Smooth muscle cell of the brain vasculature (primary cell): ENCODE data around the gene GRIP1.
A peak's percentile ranks its signal among the peaks of the same experiment; 100 is the strongest.

Experiments used
- DNase-seq: peaks from one replicate; pipeline ENCODE4 v3.0.0-alpha.2; 2012; ENCODE audit warnings: low read depth, low spot score

GRIP1 gene

DNA sequence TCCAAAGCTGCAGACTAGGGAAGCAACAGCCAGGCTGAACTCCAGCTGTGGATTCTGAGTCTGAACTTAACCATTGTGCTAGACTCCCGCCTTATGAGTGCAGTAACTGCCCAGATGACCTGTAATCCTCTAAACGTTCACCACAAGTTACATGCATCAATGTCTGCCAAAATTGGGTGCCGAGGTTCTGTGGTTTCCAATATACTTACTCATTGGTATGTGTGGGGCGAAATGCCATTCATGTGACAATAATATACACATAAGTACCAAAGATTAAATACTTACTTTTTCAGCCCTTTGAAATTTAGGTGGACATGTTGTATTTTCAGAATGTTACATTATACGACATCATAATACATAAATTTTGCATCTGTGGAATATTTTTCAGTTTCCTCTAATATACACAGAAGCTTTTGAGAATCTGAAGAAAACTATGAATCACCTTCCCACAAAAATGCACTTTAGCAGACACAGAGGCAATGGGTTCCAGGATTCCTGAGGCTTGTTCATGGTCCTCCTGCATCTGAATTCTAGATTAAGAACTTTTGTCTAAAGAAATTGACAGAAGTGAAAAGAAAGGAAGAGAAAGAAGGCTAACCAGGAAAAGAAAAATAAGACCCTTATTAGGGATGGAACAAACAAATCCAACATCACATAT, 31.7 kb downstream of the GRIP1 start:
- peak; percentile 35 for DNase-seq

DNA sequence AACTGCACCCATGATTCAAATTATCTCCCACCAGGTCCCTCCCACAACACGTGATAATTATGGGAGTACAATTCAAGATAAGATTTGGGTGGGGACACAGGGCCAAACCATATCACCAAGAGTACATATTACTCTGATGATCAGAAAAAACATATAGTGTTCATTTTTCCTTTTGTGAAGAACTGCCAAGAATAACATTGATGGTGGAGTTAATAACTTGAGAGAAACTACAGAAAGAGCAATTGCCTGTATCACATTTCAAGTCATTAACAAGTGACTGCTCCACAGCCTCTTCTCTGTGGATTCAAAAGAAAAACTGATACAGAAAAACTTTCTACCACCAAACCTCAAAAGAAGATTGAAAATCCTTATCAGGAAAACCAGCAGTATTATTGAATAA, 34.7 kb downstream of the GRIP1 start:
- DNase-seq: no peak

DNA sequence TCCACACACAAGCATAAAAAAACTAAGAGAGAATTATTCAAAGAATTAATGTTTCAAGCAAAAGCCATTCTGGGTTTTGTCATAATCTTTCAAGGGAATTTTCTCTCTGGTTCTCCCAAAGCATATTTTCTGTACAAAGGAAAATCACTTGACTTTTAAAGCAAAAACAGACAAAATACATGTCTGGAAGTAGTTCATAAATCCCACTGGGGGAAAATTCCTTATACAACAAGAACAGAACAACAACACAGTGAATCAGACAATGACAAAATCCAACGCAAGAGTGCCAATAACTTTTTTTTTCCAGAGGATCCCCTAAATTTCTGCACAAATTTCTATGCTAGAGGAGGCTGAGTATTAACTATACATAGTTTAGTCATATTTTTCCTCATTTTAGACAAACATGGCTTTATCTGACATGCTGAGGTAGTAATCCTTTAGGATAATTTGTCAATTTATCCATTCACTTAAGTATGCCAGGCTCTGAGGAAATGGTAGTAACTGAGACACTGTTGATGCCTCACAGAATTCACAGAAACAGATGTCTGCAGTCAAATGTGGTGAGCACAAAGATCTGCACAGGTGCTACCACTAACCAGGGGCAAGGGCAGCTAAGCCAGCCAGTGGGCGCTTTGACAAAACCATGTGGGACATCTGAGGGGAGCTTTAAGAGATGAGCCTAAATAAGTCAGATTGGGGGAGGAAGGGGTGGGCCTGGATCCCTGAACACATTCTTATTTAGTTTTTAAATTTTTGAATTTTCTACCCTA, 38.0 kb downstream of the GRIP1 start:
- no peak for DNase-seq

DNA sequence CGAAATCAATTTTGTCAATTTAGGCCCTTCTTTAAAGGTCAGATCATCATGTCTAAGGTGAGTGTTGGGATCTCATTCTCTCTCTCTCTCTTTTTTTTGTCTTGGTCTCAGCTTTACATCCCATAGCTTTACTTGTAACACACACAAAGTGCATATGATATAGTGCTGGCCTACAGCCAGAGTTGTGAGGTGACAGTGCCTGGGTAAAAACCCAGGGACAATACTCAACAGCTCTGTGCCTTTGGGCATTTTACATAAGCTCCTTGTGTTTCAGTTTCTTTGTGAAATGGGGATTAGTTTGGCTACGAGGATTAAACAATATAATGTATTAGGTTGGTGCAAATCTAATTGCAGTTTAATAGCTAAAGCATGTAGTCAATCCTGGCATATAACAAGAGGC, 40.2 kb downstream of the GRIP1 start:
- DNase-seq: no peak

DNA sequence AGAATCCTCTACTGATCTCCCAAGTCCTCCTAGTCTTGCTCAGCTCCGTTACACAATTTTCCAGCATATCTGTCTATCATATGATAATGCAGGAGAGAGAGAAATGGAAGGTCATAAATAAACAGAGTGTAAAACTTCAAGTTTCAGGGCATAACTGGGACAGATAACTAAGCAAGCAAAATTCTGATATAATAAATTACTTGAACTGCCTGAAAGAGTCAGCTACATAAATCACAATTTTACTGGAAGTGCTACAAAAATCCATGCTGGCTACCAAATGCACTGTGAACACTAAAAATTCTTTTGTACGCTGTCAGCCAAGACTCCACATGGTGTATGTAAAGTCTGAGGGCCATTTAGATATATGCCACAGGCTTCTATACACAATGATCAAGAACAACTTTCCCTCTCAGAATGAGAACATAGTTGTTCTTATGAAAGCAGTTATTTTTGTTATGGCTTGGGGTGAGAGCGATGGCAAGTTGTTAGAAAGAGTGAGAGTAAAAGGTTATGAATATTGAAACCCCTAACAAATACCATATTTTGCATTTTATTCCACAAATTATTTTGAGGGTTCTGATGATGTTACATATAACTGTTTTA, 41.1 kb downstream of the GRIP1 start:
- no peak for DNase-seq

DNA sequence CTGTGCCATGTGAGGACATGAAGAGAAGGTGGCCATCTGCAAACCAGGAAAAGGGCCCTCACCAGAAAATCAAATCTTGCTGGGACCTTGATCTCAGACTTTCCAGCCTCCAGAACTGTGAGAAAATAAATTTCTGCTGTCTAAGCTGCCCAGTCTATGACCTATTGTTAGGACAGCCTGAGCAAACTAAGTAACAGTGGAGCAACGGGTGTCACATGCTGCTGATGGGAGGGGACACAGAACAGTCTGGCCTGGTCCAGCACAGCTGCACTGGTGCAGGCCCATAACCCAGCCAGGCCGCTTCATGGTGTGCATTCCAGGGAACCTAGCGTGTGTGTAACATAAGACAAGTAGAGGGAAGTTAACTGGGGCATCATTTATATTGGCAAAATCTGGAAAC, 42.1 kb downstream of the GRIP1 start:
- no peak for DNase-seq

DNA sequence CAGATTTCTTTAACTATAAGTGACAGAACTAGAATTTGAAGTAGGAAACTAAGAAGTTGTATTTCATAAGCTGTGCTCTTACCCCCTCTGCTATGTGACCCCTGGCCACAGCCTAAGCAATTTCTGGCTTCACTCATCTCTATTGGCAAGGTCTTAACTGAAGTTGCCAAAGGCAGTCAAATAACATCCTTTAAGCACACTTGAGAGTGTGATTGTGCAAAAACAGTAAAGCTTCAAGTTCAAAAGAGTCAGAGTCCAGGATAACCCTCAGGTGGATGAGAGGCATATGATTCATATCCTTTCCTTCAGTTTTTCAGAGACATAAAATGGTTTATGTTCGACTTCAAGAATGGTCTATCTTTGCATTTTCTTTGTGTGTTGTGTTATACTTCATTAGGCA, 45.2 kb downstream of the GRIP1 start:
- DNase-seq: no peak

DNA sequence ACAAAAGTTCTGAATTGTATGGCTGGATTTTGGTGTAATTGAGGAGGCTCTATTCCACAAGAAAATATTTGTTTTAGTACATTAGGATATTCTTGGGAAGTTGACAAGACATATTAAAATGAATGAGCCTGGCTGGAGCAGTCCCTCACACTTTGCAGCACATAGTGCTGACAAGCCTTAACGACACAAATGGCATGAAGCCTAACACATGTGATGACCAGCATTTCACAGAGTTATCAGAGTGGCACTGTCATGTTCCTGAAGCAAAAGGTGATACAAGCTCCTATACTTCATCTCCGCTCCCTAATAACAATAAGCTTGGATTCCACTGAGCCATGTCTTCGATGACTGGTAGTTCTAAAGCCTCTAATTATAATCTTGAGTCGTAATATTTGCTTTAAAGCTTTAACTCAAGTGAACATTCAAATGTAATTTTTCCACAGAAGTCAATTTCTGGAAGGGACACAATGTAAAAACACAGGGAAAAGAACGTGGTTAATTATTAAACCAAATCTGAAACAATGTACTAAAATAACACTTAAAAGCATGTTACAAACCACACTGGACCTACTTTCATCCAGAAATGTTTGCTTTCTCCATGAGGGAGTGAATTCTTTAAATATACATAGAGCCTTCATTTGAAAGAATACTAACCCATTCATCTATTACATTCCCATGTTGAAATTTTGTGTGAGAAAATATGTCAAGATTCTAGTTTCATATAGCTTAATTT, 49.6 kb downstream of the GRIP1 start:
- no peak for DNase-seq

DNA sequence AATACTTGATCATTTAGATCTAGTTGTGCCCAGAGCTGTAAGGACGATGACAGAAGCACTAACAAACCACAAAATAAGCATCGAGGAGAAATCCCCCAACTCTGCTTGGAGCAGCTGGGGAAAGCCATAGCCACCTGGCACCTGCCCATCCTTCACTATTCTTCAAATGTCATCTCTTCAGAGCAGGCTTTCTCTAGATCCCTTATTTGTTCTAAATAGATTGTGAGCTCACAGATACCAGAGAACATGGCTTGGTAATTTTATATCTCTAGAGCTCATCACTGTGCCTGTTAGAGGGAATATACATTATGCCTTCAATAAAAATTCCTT, 50.9 kb downstream of the GRIP1 start:
- no peak for DNase-seq

DNA sequence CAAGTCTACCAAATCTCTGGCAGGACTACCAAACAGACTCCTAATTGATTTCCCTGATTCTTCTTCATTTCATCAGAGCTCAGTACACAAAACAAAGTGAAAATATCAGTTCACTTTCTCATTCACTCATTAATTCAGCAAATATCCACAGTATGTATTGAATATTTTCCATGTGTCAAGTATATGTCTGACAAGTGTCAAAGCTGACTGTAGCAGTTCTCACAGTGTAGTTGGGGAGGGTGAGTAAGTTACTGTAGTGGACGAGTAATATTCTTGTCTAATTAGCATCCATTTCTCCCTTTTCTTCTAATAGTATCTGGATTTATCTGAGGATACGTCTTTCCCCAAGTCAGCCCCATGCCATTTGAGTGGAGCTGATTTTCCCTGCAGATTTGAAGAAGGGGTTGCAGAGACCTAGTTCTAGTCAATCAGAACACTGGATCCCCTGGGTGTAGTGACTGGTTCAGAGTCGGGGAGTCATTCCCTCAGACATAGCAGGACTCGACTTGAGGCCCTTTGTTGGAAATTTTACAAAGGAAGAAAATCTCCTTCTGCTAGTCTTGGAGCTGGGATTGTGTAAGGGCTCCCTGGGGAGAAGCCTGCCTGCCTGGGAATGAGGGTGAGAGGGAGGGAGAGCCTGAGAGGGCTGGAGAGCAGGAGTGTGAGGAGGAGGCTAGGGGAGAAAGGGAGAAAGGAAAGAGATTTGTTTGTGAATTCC, 51.4 kb downstream of the GRIP1 start:
- no peak for DNase-seq

DNA sequence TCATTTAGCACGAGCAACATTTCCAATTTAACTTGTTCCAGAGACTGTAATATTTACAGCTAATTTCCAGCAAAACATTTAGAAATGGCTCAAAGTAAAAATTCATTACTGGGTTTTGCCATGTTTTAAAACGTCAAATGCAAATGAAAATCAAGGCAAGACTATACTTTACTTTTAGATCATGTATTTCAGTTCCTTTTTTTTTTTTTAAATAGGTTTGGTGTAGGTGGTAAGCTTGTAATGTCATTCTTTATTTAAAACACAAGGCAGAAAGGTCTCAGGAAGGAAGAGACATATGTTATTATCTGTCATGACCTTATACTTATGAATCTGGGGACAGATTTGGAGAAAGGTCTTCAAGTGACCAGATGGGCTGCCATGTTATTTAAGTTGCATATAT, 54.1 kb downstream of the GRIP1 start:
- DNase-seq: no peak

DNA sequence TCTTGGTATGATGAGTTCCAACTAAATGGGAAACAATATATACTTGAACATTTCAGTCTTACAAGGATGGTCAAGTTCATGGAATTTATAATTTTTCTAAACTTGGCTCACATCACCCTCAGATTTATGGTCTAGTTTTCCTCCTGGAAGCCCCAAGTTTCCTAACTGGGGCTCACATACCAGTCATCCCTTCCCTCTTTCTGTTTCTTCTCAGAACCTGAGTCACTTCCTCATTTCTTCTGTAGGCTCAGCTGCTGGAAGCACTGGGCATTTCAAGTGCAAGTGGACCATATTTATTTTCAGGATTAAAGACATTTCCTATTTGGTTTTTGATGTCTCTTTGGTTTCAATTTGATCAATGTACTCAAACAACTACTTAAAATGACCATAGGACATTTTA, 55.4 kb downstream of the GRIP1 start:
- DNase-seq: no peak

DNA sequence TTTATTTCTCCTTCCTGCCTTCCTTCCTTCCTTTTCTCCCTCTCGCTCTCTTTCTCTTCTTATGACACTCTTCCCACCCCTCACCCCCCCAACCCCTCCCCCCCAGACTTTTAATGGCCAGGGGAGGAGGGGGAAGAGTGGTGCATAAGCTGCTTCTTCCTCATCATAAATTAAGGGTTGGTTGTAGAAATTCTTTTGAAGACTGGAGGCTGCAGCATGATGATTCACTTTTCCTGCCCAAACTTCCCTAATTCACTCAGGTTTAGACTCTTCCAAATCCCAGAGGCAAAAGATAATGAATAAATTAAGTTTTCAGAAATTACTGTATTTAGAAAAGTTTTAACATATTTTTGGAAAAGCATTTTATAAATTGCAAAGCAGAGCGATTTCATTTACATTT, 58.2 kb downstream of the GRIP1 start:
- DNase-seq: no peak

DNA sequence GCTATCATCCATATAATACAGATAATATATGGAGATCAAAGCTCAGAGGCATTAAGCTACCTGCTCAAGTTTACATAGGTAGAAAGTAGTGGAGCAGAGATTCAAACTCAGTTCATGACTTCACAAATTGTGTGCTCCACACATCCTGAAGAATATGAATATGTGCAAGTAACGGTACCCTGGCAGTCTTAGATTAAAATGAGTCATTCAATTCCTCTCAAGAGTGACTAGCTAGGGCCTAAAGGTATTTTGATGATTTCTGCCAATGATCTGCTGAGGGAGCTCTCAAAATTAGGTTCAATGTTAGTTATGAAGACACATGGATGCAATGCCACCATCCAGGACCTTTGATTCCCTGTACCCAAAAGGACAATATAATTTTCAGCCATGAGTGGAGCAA, 58.9 kb downstream of the GRIP1 start:
- DNase-seq: no peak

DNA sequence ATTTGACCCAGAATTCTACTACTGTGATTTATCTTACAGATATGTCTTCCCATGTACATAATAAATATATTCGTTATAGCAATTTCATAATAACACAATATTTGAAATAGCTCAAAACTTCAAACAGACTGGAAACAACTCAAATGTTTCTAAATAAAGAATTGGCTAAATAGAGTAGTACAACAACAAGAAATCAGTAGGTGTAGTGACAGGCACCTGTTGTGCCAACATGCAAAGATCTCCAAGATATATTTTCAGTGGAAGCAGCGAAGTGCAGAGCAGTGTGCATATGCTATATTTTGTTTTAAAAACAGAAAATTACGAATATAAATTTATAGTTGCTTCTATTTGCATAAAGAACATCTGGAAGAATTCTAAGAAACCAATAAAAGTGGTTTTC, 60.9 kb downstream of the GRIP1 start:
- no peak for DNase-seq

DNA sequence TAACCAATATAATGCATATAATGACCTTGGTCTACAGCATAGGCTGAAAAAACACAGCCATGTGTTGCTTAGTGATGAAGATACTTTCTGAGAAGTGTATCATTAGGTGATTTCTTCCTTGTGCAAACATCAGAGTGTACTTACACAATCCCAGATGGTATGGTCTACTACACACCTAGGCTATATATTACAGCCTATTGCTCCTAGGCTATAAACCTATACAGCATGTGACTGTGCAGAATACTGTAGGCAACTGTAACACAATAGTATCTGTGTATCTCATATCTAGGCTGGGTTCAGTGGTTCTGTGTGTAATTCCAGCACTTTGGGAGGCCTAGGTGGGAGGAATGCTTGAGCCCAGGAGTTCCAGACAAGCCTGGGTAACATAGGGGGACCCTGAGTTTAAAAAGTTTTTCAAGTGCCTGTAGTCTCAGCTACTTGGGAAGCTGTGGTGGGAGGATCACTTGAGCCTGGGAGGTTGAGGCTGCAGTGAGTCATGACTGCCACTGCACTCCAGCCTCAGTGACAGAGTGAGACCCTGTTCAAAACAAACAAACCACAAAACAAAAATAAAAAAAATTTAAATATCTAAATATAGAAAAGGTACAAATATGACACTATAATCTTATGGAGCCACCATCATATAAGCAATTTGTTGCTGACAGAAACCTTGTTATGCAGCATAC, 66.6 kb downstream of the GRIP1 start:
- DNase-seq: no peak

DNA sequence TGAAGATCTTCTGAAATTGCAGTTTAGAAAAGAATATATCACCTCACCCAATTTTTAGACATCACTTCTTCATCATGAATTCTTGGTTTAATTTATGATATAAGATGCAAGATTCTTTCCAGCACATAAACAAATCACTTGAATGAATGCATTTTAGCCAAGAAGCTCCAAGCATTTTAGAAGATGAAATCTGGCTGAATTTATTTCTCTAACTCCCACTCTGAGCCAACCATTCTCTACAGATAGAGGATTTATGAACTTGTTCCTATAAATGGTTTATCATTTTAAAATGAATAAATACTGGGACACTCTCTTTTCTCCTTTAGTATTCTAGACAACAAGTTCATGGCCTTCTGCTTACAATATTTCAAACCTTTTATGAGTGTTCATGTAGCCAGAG, 71.7 kb downstream of the GRIP1 start:
- no peak for DNase-seq

DNA sequence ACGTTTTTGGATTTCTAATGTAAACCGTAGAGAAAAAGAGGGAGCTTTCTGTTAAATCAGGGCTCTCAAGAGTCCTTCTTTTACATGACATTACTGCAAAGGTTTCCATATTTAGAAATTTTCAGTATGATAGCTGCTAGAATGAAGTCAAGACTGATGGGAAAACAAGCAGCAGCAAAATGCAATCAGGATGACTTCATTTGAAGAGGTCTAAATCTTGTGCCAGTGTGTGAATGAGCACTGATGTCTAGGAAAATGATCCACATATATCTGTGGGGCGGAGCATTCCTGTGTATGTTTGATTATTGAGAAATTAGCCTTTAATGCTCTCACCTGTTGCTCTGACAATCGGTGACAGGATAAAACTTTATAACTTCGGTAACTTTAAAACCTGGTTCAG, 73.6 kb downstream of the GRIP1 start:
- no peak for DNase-seq

DNA sequence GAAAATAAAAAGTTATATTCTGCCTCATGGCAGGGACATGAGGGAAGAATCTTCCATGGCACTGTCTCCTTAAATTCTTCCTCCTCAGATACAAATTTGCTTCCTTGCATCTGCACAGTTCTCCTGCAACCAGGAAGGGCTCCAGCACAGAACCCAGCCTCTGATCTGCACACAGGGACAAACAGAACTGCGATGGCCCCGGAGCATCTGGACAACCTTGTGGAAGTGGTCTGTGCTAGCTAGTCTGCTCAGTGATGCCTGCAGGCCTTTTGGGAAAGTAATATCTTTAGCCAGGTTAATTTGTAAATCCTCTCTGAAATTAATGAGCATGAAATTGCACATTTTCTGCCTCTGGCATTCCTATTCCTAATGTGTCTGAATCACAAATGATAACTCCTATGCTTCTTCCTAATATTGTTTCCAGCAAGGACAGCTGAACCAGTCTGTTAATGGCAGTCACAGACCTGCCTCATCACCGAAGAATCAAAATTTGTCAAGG, 74.8 kb downstream of the GRIP1 start:
- no peak for DNase-seq

DNA sequence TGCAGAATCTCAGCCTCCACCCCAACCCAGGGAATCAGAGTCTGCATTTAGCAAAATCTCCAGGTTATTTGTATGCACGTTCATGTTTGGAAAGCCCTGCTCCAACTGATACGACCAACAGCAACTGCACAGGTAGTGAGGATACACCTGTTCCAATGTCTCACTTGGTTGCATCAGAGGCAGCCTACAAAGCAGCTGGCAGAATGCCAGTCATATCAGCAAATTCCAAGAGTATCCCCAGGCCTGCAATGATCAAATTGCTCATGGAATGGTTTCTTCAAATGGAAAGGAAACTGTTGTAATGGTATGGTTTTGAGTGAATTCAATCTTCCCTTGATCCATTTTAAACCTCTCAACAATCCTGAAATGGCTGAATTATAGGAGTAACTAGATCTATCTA, 75.4 kb downstream of the GRIP1 start:
- DNase-seq: no peak

DNA sequence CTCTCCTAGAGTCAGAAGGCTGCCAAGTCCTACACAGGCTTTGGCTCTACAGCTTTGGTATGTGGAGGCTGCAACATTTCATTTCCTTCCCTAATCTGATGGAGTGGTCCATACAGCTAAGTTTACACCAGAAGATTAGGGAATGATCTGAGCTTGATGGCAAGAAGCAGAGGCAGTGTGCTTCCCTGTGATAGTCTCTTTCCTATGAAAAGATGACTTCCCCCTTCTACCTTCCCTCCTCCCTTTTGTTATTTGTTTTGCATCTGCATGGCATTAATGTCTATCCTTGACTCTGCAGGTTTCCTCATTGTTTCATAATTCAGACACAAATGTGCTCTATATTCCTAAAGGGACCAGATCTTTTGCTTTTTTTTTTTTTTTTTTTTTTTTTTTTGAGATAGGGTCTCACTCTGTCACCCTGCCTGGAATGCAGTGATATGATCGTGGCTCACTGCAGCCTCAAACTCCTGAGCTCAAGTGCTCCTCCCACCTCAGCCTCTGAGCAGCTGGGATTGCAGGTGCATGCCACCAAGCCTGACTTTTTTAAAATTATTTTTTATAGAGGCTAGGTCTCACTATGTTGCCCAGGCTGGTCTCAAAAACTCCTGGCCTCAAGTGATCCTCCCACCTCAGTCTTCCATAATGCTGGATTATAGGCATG, 76.3 kb downstream of the GRIP1 start:
- no peak for DNase-seq
